Gastrocnemius medialis (tissue), 4 donors: ENCODE data around the gene UBE2J1. TPM values are rescaled to one million over a fixed set of nuclear protein-coding genes. Genes with fewer than 3 reads are reported as not detected.

ENCODE experiments used
- ATAC-seq, 2 donors: fragments of 150-250 bp; one replicate each; pipeline ENCODE4 v1.9.1; 2016
- DNase-seq, 2 donors: peaks; one replicate each; pipeline ENCODE4 v3.0.0-alpha.2; 2019
- H3K27ac ChIP-seq, 4 donors: fragments of 200-600 bp; sonication (generic); 1 replicate in 1 of 4; 2 replicates in 3 of 4; pipeline ENCODE4 v1.5.1; 2016 to 2018; ENCODE audit warnings: mild to moderate bottlenecking in 2 of 4, moderate library complexity in 1 of 4
- H3K27me3 ChIP-seq, 3 donors: fragments of 200-600 bp; sonication (generic) in 2 of 3; 1 replicate in 1 of 3; 2 replicates in 2 of 3; pipeline versions ENCODE4 v1.5.1 to v1.6.0; 2016 to 2019; ENCODE audit warnings: mild to moderate bottlenecking in 1 of 3, moderate library complexity in 1 of 3
- H3K36me3 ChIP-seq, 2 donors: fragments of 200-600 bp; sonication (generic) in 1 of 2; one replicate each; pipeline ENCODE4 v1.5.1; 2017 to 2018
- H3K4me1 ChIP-seq, 2 donors: fragments of 200-600 bp; sonication (generic) in 1 of 2; one replicate each; pipeline ENCODE4 v1.5.1; 2016 to 2017; ENCODE audit warnings: mild to moderate bottlenecking in 2 of 2
- H3K4me3 ChIP-seq, 4 donors: fragments of 200-600 bp; sonication (generic) in 3 of 4; 1 replicate in 1 of 4; 2 replicates in 3 of 4; pipeline ENCODE4 v1.5.1; 2016 to 2019; ENCODE audit warnings: mild to moderate bottlenecking in 2 of 4
- H3K9me3 ChIP-seq, 3 donors: fragments of 200-600 bp; sonication (generic) in 2 of 3; 1 replicate in 1 of 3; 2 replicates in 2 of 3; pipeline ENCODE4 v1.5.1; 2016 to 2019
- POLR2A ChIP-seq, 2 donors: fragments of 450-650 bp; IDR thresholded peaks; one replicate each; pipeline ENCODE4 v1.6.1; 2017; ENCODE audit warnings: antibody characterized with exemption in 2 of 2, mild to moderate bottlenecking in 2 of 2, moderate library complexity in 2 of 2
- in situ Hi-C, 4 donors: fragments of 200-750 bp; cut with MboI; loops; one replicate each; pipeline versions ENCODE4 v1.15.0 to v1.8.0; 2017; ENCODE audit warnings: low sequenced_read_pairs in 4 of 4
- intact Hi-C: fragments of 100-400 bp; cut with DNase I; formaldehyde crosslinking; loops from one replicate; pipeline ENCODE4 v1.15.1; 2023; ENCODE audit warnings: low total_unique reads
- total RNA-seq, 4 donors: library from RNA; depleted of rRNA; stranded (reverse); fragments of >200 nt; gene quantifications; one replicate each; pipeline versions ENCODE4 v1.1.0 to v1.2.3, GENCODE V29; 2016
- TF ChIP-seq, protein P1 (sequence below), 5 experiments: fragments of 450-650 bp in 3 of 5; fragments of 200-600 bp in 2 of 5; sonication (generic) in 2 of 5; IDR thresholded peaks in 4 of 5; conservative IDR thresholded peaks in 1 of 5; 1 replicate in 4 of 5; 2 replicates in 1 of 5; pipeline ENCODE4 v1.5.1; 2016 to 2019; ENCODE audit warnings: antibody characterized with exemption in 5 of 5, mild to moderate bottlenecking in 3 of 5, moderate library complexity in 3 of 5

UBE2J1 gene
- total RNA-seq, 4 donors from 2014 or later, result 10.5 to 15.1 (median 14.6) TPM

DNA sequence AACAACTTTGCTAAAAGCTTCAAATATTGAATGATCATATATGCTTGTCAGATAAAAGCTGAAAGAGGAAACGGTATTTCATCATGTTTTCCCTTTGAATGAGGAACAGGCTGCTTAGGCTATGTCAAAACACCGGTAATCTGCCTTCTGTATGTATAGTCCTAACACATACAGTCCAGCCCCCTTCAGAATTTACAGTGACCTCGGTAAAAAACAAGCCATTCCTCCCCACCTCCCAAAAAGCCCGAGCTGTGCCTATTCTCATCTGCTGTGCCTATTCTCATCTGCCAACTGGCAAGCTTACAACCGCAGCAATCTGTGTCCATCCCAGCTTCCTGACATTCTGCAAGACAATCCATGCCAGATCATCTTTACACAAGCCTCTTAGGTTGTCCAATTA lies 26.8 kb upstream of the UBE2J1 start:
- peak in 1 of 2 donors; percentile 20 for ATAC-seq
- H3K4me1 ChIP-seq, result peaks cover 31 to 44% of the 10 kb centered on the region in 2 donors
- intact Hi-C loops, result no loop called here

GRCh38 chr6:89378628-89379027 lies 26.1 kb upstream of the UBE2J1 start:
- peak overlapping the region; percentile 36 to 62 (median 60) for H3K27ac ChIP-seq
- intact Hi-C loops (no loop called here), in situ Hi-C loops (no loop called here)
- H3K27me3 ChIP-seq, result no peaks in the 10 kb centered on the region
- H3K4me1 ChIP-seq, result peaks cover 26 to 38% of the 10 kb centered on the region in 2 donors
- H3K36me3 ChIP-seq, result no peaks in the 10 kb centered on the region
- ATAC-seq, result no peak
- H3K9me3 ChIP-seq, result no peaks in the 10 kb centered on the region
- TF ChIP-seq, protein P1, sequence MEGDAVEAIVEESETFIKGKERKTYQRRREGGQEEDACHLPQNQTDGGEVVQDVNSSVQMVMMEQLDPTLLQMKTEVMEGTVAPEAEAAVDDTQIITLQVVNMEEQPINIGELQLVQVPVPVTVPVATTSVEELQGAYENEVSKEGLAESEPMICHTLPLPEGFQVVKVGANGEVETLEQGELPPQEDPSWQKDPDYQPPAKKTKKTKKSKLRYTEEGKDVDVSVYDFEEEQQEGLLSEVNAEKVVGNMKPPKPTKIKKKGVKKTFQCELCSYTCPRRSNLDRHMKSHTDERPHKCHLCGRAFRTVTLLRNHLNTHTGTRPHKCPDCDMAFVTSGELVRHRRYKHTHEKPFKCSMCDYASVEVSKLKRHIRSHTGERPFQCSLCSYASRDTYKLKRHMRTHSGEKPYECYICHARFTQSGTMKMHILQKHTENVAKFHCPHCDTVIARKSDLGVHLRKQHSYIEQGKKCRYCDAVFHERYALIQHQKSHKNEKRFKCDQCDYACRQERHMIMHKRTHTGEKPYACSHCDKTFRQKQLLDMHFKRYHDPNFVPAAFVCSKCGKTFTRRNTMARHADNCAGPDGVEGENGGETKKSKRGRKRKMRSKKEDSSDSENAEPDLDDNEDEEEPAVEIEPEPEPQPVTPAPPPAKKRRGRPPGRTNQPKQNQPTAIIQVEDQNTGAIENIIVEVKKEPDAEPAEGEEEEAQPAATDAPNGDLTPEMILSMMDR (IDR thresholded peaks at IDR 0.05 in 4 of 5, conservative IDR thresholded peaks at IDR 0.05 in 1 of 5), result no peak
- no peak for TF ChIP-seq POLR2A (IDR thresholded peaks at IDR 0.05)
- H3K4me3 ChIP-seq, result no peak overlapping the region
- DNase-seq, result no peak

More for the DNA sequence above, 26.8 kb upstream of the UBE2J1 start:
- no peaks in the 10 kb centered on the region for H3K9me3 ChIP-seq
- no peaks in the 10 kb centered on the region for H3K36me3 ChIP-seq
- H3K4me3 ChIP-seq, result no peak overlapping the region
- TF ChIP-seq, protein P1 (IDR thresholded peaks at IDR 0.05 in 4 of 5, conservative IDR thresholded peaks at IDR 0.05 in 1 of 5), result no peak
- TF ChIP-seq POLR2A (IDR thresholded peaks at IDR 0.05), result no peak
- H3K27ac ChIP-seq, result peak overlapping the region; percentile 36 to 62 (median 60)
- no peaks in the 10 kb centered on the region for H3K27me3 ChIP-seq
- no peak for DNase-seq
- in situ Hi-C loops, result no loop called here

- intact Hi-C loops, result no loop called here
- peak in 1 of 2 donors; percentile 31 for TF ChIP-seq POLR2A (IDR thresholded peaks at IDR 0.05)
- TF ChIP-seq, protein P1 (IDR thresholded peaks at IDR 0.05 in 4 of 5, conservative IDR thresholded peaks at IDR 0.05 in 1 of 5), result peak; percentile 40 to 71 (median 54)
- Histone ChIP-seq H3K36me3 (no peaks in the 10 kb centered on the region), H3K4me1 (peaks cover 31 to 43% of the 10 kb centered on the region in 2 donors), H3K4me3 (no peak overlapping the region), H3K27ac (peak overlapping the region; percentile 69 to 84 (median 78)), H3K27me3 (no peaks in the 10 kb centered on the region), H3K9me3 (no peaks in the 10 kb centered on the region)
- DNase-seq (peak; percentile 84 to 94), ATAC-seq (peak; percentile 83 to 92)
- in situ Hi-C loops, result no loop called here
Observed at GRCh38 chr6:89375427-89376267, 23.1 kb upstream of the UBE2J1 start.

- intact Hi-C loops, result loop anchor here (1.0 to 5.0 kb wide), 3 partner anchors 40 to 60 kb away; partner anchors contain the start of genes ANKRD6 and RRAGD
- in situ Hi-C loops, result loop anchor here in 3 of 4 donors (5.0 to 25.0 kb wide), 3 partner anchors 285 to 390 kb away; partner anchors contain the start of gene PNRC1 (in 1 of the 3)
Observed at GRCh38 chr6:89372506-89372901, 20.0 kb upstream of the UBE2J1 start.

More at GRCh38 chr6:89372506-89372901, 20.0 kb upstream of the UBE2J1 start:
- Histone ChIP-seq H3K9me3 (no peaks in the 10 kb centered on the region), H3K27me3 (no peaks in the 10 kb centered on the region), H3K36me3 (peaks cover 0 to 2% of the 10 kb centered on the region in 2 donors), H3K4me3 (no peak overlapping the region), H3K27ac (peak overlapping the region; percentile 60 to 79 (median 72)), H3K4me1 (peaks cover 30 to 37% of the 10 kb centered on the region in 2 donors)
- no peak for DNase-seq
- TF ChIP-seq, protein P1 (IDR thresholded peaks at IDR 0.05 in 4 of 5, conservative IDR thresholded peaks at IDR 0.05 in 1 of 5), result no peak
- TF ChIP-seq POLR2A (IDR thresholded peaks at IDR 0.05), result no peak
- peak in 1 of 2 donors; percentile 4 for ATAC-seq
